Endothelial cell of umbilical vein (primary cell): ENCODE results near the gene XRRA1. TPM values are rescaled to one million over a fixed set of nuclear protein-coding genes. Genes with fewer than 3 reads are reported as not detected.

Experiments used
- BruUV-seq: library from RNA; stranded (reverse); fragments of 400-500 nt; replicated peaks from 2 replicates; lab custom pipeline; 2021; lab: Mats Ljungman, UMichigan
- CTCF ChIA-PET: fragments of 300-600, 350-600 bp; sonication (Branson Sonifier 250); formaldehyde crosslinking; loops from one replicate; lab custom pipeline; 2021; ENCODE audit warnings: antibody characterized with exemption, inconsistent platforms; lab: Charles Lee
- POLR2A ChIA-PET: fragments of 300-600, 350-600 bp; sonication (Branson Sonifier 250); formaldehyde crosslinking; loops from one replicate; lab custom pipeline; 2021; ENCODE audit warnings: antibody characterized with exemption, inconsistent platforms; lab: Charles Lee
- DNase-seq: peaks from one replicate; pipeline ENCODE4 v3.0.0-alpha.2; 2011; ENCODE audit warnings: low read depth, low spot score
- FAIRE-seq: peaks from 2 replicates; lab custom pipeline; 2011; peaks lifted over from hg19 to GRCh38; lab: Jason Lieb, UNC
- H2AFZ ChIP-seq: 2 replicates; pipeline ENCODE4 v1.6.0; 2012; ENCODE audit warnings: low read depth, low read length, control low read depth, inconsistent platforms
- H3K27ac ChIP-seq: 2 replicates; pipeline ENCODE4 v1.5.1; 2011; ENCODE audit warnings: low read depth, mild to moderate bottlenecking, control low read depth, low read length, moderate library complexity; ENCODE audit not compliant: insufficient read depth
- H3K27me3 ChIP-seq, 2 experiments: 2 replicates each; pipeline versions ENCODE4 v1.6.0 to v1.6.1; 2011; ENCODE audit warnings: low read length in 2 of 2, mixed read lengths in 1 of 2; ENCODE audit not compliant: control insufficient read depth in 2 of 2, insufficient read depth in 2 of 2
- H3K36me3 ChIP-seq, 2 experiments: 2 replicates in 1 of 2; 3 replicates in 1 of 2; pipeline ENCODE4 v1.5.1; 2011; ENCODE audit warnings: low read length in 2 of 2, mild to moderate bottlenecking in 1 of 2, moderate library complexity in 1 of 2; ENCODE audit not compliant: control insufficient read depth in 2 of 2, insufficient read depth in 2 of 2; ENCODE audit errors: extremely low read depth in 1 of 2
- H3K4me1 ChIP-seq: 3 replicates; pipeline ENCODE4 v1.5.1; 2011; ENCODE audit warnings: mild to moderate bottlenecking, low read length; ENCODE audit not compliant: control insufficient read depth, insufficient read depth; ENCODE audit errors: extremely low read depth
- H3K4me2 ChIP-seq: 2 replicates; pipeline ENCODE4 v1.6.1; 2011; ENCODE audit warnings: low read length, control low read depth, mixed read lengths; ENCODE audit not compliant: insufficient read depth
- H3K4me3 ChIP-seq, 3 experiments: fragments of 200-600 bp in 1 of 3; sonication (generic), shearing (Covaris generic) in 1 of 3; replicated peaks in 1 of 3; 2 replicates each; pipeline ENCODE4 v1.5.1; 2011 to 2016; ENCODE audit warnings: control low read depth in 3 of 3, low read length in 3 of 3, mild to moderate bottlenecking in 2 of 3, inconsistent platforms in 1 of 3, low read depth in 1 of 3, moderate library complexity in 1 of 3; ENCODE audit not compliant: insufficient read depth in 1 of 3
- H3K79me2 ChIP-seq: 2 replicates; pipeline ENCODE4 v1.6.0; 2012; ENCODE audit warnings: low read length, inconsistent platforms; ENCODE audit not compliant: control insufficient read depth, insufficient read depth
- H3K9ac ChIP-seq: replicated peaks from 2 replicates; pipeline ENCODE3; 2011; ENCODE audit warnings: low read length, control low read depth; ENCODE audit not compliant: insufficient read depth; ENCODE audit errors: extremely low read depth
- H3K9me1 ChIP-seq: replicated peaks from 3 replicates; pipeline ENCODE4 v1.6.0; 2011; ENCODE audit warnings: mild to moderate bottlenecking, low read length; ENCODE audit not compliant: control insufficient read depth, insufficient read depth; ENCODE audit errors: extremely low read depth
- H3K9me3 ChIP-seq: replicated peaks from 2 replicates; pipeline ENCODE4 v1.5.1; 2012; ENCODE audit warnings: low read length, inconsistent platforms; ENCODE audit not compliant: control insufficient read depth, insufficient read depth
- H4K20me1 ChIP-seq: replicated peaks from 2 replicates; pipeline ENCODE3; 2011; ENCODE audit warnings: mild to moderate bottlenecking, low read length; ENCODE audit not compliant: control insufficient read depth, insufficient read depth; ENCODE audit errors: extremely low read depth
- CTCF ChIP-seq, 2 donors: IDR thresholded peaks; 1 replicate in 1 of 2; 2 replicates in 1 of 2; pipeline ENCODE4 v1.5.1; 2011; ENCODE audit warnings: low read length in 2 of 2, mild to moderate bottlenecking in 2 of 2, moderate library complexity in 2 of 2, control low read depth in 1 of 2, inconsistent platforms in 1 of 2, low read depth in 1 of 2; ENCODE audit not compliant: insufficient read depth in 1 of 2; ENCODE audit errors: extremely low read depth in 1 of 2
- EZH2 ChIP-seq: IDR thresholded peaks from 2 replicates; pipeline ENCODE4 v1.6.1; 2012; ENCODE audit warnings: borderline replicate concordance, low read depth, mild to moderate bottlenecking, moderate library complexity, low read length, inconsistent platforms; ENCODE audit not compliant: severe bottlenecking
- FOS ChIP-seq: IDR thresholded peaks from 2 replicates; pipeline ENCODE4 v1.6.1; 2011; ENCODE audit warnings: mild to moderate bottlenecking, low read length, moderate library complexity, borderline replicate concordance; ENCODE audit not compliant: insufficient read depth
- GATA2 ChIP-seq: IDR thresholded peaks from 2 replicates; pipeline ENCODE4 v1.7.0; 2011; ENCODE audit warnings: low read depth, mild to moderate bottlenecking, moderate library complexity, mixed read lengths, low read length; ENCODE audit not compliant: insufficient read length, insufficient read depth
- JUN ChIP-seq: IDR thresholded peaks from 2 replicates; pipeline ENCODE4 v1.6.1; 2011; ENCODE audit warnings: borderline replicate concordance, low read depth; ENCODE audit not compliant: insufficient read length, insufficient read depth
- MAX ChIP-seq: IDR thresholded peaks from 2 replicates; pipeline ENCODE4 v1.6.1; 2011; ENCODE audit not compliant: insufficient read depth, insufficient read length
- MYC ChIP-seq: IDR thresholded peaks from one replicate; pipeline ENCODE4 v1.6.1; 2011; ENCODE audit warnings: mild to moderate bottlenecking, low read depth, low read length
- POLR2A ChIP-seq: IDR thresholded peaks from 2 replicates; pipeline ENCODE4 v1.6.1; 2012; ENCODE audit warnings: low read depth, mild to moderate bottlenecking, control low read depth, low read length
- POLR2AphosphoS5 ChIP-seq: IDR thresholded peaks from 2 replicates; pipeline ENCODE4 v1.6.1; 2012; ENCODE audit warnings: low read depth, mild to moderate bottlenecking, control low read depth, low read length, moderate library complexity; ENCODE audit not compliant: insufficient read depth
- dilution Hi-C: fragments of 300-500 bp; cut with MboI; formaldehyde crosslinking; loops from one replicate; pipeline ENCODE4 v1.15.0; 2019; ENCODE audit warnings: low sequenced_read_pairs; ENCODE audit not compliant: extremely low pct_ligation_motif_present
- intact Hi-C: fragments of 100-400 bp; cut with micrococcal nuclease; formaldehyde crosslinking; loops from one replicate; pipeline ENCODE4 v1.10.0; 2022
- polyA plus RNA-seq, 4 experiments: library from polyadenylated mRNA; depleted of rRNA in 3 of 4; stranded (reverse) in 3 of 4; unstranded in 1 of 4; fragments of >200 nt; gene quantifications; 2 replicates each; pipeline versions ENCODE4 v1.2.1 to v1.2.3, GENCODE V29; 2011 to 2012; ENCODE audit warnings: missing spikeins in 1 of 4
- total RNA-seq: library from RNA; stranded (reverse); gene quantifications from 2 replicates; pipeline ENCODE4 v1.2.3, GENCODE V29; 2021

XRRA1 gene
- total and polyA plus RNA-seq, 2 donors (not counting 3 experiments of a cell fraction or from before 2014, with no cell fraction given): 8.6 to 11.2 TPM

DNA sequence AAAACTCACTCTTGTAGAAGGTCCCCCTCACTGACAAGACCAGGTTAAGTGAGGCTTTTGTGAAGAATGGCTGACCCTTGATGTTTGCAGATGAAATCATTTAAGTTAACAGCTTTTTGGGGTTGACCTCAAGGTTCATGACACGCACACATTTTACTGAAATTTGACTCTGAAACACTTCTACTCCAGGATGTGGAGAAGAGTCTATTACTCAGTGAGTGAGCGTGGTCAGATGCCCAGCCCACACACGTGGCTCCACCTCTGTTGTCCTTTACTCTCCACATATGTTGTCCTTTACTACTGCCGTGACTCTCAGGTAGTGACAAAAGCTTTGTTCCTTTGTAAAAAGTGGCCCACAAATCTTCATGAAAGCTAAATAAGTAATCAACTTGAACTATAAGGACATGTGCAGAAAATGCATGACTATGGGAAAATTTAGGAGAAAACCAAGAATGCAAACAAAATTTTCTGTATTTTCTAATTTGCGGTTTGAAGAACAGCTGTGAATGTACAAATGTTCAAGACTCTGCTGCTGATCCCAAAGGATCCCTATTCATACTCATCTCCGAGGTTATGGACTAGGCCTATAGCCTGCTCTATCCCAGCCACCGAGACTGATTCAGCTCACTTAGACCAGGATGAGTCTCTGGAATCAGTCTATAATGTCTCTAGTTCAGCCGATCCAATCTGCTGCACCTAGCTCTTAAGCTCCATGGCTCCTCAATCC, 22.4 kb downstream of the XRRA1 start:
- Histone ChIP-seq H3K27me3 (no peaks in the 10 kb centered on the region), H3K4me1 (peaks cover 11% of the 10 kb centered on the region), H3K9me1 (no peaks in the 10 kb centered on the region), H3K4me2 (no peak overlapping the region), H4K20me1 (no peaks in the 10 kb centered on the region), H3K4me3 (no peak overlapping the region), H3K9me3 (no peaks in the 10 kb centered on the region), H3K36me3 (peaks cover 0 to 2% of the 10 kb centered on the region in 2 experiments), H3K9ac (no peak overlapping the region), H3K27ac (no peak overlapping the region), H3K79me2 (no peaks in the 10 kb centered on the region), H2AFZ (no peak overlapping the region)
- intact Hi-C loops: no loop called here
- DNase-seq (no peak), FAIRE-seq (no peak)
- TF ChIP-seq EZH2 (no peak), CTCF (IDR thresholded peaks at IDR 0.05; ENCODE audit: extremely low read depth in 1 of 2, insufficient read depth in 1 of 2, low read depth in 1 of 2, low read length in 2 of 2) (no peak), POLR2AphosphoS5 (no peak), GATA2 (no peak), MAX (no peak), POLR2A (no peak), FOS (no peak), JUN (no peak), MYC (no peak)
- POLR2A ChIA-PET: no interaction called here
- CTCF ChIA-PET: interaction anchor here (0.6 to 3.5 kb wide), 8 partner anchors 88 to 322 kb away, joined by 3 to 14 read pairs (median 6); no protein-coding TSS in a partner anchor
- BruUV-seq: no TSS peak
- dilution Hi-C loops: no loop called here
